ENCODE results near the gene DPP4. TPM values are rescaled to one million over a fixed set of nuclear protein-coding genes. Genes with fewer than 3 reads are reported as not detected.

Gene DPP4
- total RNA-seq, 1 donor from 2014 or later, result 0.59 TPM

DNA sequence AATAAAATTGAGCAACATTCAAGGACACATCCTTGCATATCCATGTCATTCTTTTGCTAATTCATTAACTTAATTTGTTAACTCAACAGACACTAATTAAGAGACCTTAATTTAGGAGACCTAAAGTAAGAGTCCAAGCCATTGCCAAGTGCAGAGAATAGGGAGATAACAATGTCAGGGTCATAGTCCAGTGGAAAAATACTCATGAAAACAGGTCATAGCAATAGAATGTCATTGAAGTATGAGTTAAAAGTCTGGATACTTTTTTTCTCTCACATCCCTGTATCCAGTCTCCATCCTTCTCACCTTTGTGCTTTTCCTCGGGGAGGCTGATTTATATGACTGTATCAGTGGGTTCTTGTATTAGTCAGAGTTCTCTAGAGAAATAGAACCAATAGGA is 26.6 kb upstream of the DPP4 start:
- Mint-ChIP-seq H3K36me3 (ENCODE audit: low read depth, unreplicated experiment) (no peaks in the 10 kb centered on the region), H3K9me3 (ENCODE audit: unreplicated experiment) (no peaks in the 10 kb centered on the region)

DNA sequence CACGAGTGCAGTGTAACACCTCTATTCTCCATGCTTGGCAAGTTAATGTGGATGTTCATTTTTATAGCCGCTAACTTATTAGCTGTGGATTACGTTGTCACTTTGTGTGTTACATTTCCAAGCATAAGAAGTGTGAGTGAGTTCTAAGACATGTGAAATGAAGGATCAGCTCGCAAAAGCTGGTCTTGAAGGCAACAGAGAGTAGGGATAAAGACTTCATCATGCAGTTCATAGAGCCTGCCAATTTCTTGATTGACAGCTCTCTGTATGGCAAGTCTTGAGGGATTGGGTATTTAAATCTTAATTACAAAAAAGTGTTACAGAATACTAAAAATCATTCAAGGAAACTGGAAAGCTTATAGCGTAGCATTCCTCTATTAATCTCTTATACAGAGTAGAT is 25.8 kb upstream of the DPP4 start:
- Mint-ChIP-seq H3K27me3 (ENCODE audit: unreplicated experiment) (no peaks in the 10 kb centered on the region), H3K36me3 (ENCODE audit: low read depth, unreplicated experiment) (no peaks in the 10 kb centered on the region), H3K4me3 (ENCODE audit: unreplicated experiment) (no peak overlapping the region), H3K9me3 (ENCODE audit: unreplicated experiment) (no peaks in the 10 kb centered on the region), H3K4me1 (ENCODE audit: unreplicated experiment) (no peaks in the 10 kb centered on the region), H3K27ac (ENCODE audit: unreplicated experiment) (no peak overlapping the region)
- no peak for DNase-seq (ENCODE audit: low spot score)
- TF ChIP-seq, protein P1, sequence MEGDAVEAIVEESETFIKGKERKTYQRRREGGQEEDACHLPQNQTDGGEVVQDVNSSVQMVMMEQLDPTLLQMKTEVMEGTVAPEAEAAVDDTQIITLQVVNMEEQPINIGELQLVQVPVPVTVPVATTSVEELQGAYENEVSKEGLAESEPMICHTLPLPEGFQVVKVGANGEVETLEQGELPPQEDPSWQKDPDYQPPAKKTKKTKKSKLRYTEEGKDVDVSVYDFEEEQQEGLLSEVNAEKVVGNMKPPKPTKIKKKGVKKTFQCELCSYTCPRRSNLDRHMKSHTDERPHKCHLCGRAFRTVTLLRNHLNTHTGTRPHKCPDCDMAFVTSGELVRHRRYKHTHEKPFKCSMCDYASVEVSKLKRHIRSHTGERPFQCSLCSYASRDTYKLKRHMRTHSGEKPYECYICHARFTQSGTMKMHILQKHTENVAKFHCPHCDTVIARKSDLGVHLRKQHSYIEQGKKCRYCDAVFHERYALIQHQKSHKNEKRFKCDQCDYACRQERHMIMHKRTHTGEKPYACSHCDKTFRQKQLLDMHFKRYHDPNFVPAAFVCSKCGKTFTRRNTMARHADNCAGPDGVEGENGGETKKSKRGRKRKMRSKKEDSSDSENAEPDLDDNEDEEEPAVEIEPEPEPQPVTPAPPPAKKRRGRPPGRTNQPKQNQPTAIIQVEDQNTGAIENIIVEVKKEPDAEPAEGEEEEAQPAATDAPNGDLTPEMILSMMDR (IDR thresholded peaks at IDR 0.05; ENCODE audit: unreplicated experiment), result no peak

More for the DNA sequence above, 26.6 kb upstream of the DPP4 start:
- no peaks in the 10 kb centered on the region for H3K27me3 Mint-ChIP-seq (ENCODE audit: unreplicated experiment)
- H3K27ac Mint-ChIP-seq (ENCODE audit: unreplicated experiment), result no peak overlapping the region
- no peak for DNase-seq (ENCODE audit: low spot score)
- no peaks in the 10 kb centered on the region for H3K4me1 Mint-ChIP-seq (ENCODE audit: unreplicated experiment)
- no peak overlapping the region for H3K4me3 Mint-ChIP-seq (ENCODE audit: unreplicated experiment)
- TF ChIP-seq, protein P1 (IDR thresholded peaks at IDR 0.05; ENCODE audit: unreplicated experiment), result no peak

DNA sequence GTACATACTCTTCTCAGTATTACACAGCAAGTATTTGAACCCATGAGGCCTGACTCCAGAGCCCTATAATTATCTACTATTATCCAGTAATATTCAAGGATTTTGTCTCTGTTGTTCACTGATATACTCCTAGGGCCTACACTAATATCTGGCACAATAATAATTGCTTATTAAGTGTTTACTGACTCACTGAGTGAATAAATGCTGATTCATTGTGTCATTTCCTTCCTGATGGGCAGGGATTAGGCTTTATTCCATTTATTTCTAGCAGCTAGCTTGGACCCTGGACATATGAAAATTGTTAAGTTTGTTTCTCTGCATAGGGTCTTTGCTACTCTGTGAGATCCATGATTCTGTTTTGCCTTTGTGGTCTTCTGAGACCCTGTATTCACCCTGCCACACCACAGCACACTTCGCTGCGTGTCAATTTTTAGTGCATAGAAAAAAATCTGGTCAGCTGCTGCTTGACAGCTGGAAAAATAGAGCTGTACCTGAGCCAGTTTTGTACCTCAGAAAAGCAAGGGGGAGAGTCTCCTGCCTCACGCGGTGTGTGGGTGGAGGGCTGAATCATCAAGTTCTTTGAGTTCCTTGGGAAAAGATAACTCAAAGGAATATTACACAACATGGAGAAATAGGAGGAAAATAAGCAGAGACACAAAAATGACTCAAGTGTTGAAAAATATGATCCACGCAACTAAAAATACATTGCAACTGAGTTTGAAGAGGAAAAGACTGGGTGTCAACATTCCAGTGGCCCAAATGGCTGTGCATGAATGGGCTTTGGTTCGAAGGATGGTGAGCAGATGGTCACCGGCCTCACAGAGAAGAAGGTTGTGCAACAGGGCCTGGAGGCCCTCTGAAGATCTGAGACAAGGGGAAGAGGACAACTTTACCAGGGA is 18.9 kb upstream of the DPP4 start:
- no peaks in the 10 kb centered on the region for H3K36me3 Mint-ChIP-seq (ENCODE audit: low read depth, unreplicated experiment)
- peaks cover 2% of the 10 kb centered on the region for H3K27me3 Mint-ChIP-seq (ENCODE audit: unreplicated experiment)
- no peak overlapping the region for H3K4me3 Mint-ChIP-seq (ENCODE audit: unreplicated experiment)
- no peaks in the 10 kb centered on the region for H3K9me3 Mint-ChIP-seq (ENCODE audit: unreplicated experiment)
- TF ChIP-seq, protein P1 (IDR thresholded peaks at IDR 0.05; ENCODE audit: unreplicated experiment), result no peak
- no peaks in the 10 kb centered on the region for H3K4me1 Mint-ChIP-seq (ENCODE audit: unreplicated experiment)
- no peak overlapping the region for H3K27ac Mint-ChIP-seq (ENCODE audit: unreplicated experiment)
- DNase-seq (ENCODE audit: low spot score), result no peak

DNA sequence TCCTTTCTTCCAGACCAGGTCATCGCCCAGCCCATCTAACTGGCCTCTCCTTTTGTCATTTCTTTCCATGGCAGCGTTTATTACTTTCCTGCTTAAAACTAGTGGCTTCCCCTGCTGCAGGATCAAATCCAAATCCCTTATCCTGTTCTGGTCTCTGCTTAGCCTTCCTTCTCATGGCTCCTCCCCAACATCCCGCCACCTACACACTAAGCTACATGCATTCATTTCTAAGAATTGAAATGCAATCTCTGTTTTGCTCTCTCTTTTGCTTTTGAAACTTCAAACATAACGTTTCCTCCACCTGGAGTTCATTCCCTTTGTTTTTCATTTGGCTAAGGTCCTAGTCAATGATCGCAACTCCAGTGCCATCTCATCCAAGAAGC is 18.0 kb upstream of the DPP4 start:
- no peak overlapping the region for H3K27ac Mint-ChIP-seq (ENCODE audit: unreplicated experiment)
- TF ChIP-seq, protein P1 (IDR thresholded peaks at IDR 0.05; ENCODE audit: unreplicated experiment), result no peak
- no peaks in the 10 kb centered on the region for H3K4me1 Mint-ChIP-seq (ENCODE audit: unreplicated experiment)
- no peaks in the 10 kb centered on the region for H3K36me3 Mint-ChIP-seq (ENCODE audit: low read depth, unreplicated experiment)
- H3K9me3 Mint-ChIP-seq (ENCODE audit: unreplicated experiment), result no peaks in the 10 kb centered on the region
- peaks cover 2% of the 10 kb centered on the region for H3K27me3 Mint-ChIP-seq (ENCODE audit: unreplicated experiment)
- no peak overlapping the region for H3K4me3 Mint-ChIP-seq (ENCODE audit: unreplicated experiment)
- no peak for DNase-seq (ENCODE audit: low spot score)

DNA sequence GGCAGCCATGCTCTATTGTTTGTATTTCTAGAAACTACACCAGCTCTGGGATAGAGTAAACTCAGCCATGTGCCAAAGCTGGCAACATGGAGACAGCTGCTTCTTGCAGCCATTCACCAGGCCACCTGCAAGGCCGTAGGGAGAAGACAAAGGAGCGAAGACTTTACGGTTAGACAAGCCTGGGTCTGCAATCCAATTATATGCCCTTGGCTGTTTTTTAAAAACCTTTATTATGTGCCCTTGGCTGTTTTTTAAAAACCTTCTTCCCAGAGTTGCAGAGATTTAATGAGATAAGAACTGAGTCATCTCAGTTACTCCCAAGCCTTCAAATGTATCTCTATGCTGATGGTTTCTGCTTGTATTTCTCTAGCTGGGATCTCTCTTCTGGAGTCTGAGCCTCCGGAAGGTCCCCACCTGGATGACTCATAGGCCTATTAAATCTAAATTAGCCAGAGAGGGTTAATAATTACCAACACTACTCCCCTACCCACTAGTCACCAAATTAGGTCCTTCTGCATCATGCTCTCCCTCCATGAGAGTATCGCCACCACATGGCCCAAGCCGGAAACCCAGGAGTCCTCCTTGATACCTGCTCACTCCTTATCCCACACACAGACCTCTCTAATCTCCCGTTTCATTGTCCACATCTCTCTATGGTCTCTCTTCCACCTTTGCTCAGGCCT is 17.5 kb upstream of the DPP4 start:
- DNase-seq (ENCODE audit: low spot score), result no peak
- peaks cover 2% of the 10 kb centered on the region for H3K27me3 Mint-ChIP-seq (ENCODE audit: unreplicated experiment)
- no peaks in the 10 kb centered on the region for H3K36me3 Mint-ChIP-seq (ENCODE audit: low read depth, unreplicated experiment)
- H3K4me1 Mint-ChIP-seq (ENCODE audit: unreplicated experiment), result no peaks in the 10 kb centered on the region
- TF ChIP-seq, protein P1 (IDR thresholded peaks at IDR 0.05; ENCODE audit: unreplicated experiment), result no peak
- H3K4me3 Mint-ChIP-seq (ENCODE audit: unreplicated experiment), result no peak overlapping the region
- no peaks in the 10 kb centered on the region for H3K9me3 Mint-ChIP-seq (ENCODE audit: unreplicated experiment)
- no peak overlapping the region for H3K27ac Mint-ChIP-seq (ENCODE audit: unreplicated experiment)

Measured in endothelial cell (in vitro differentiated cells).